Heart right ventricle (tissue), 16 donors: ENCODE data around the gene LDLRAP1. TPM values are rescaled to one million over a fixed set of nuclear protein-coding genes. Genes with fewer than 3 reads are reported as not detected.

ENCODE experiments used
- ATAC-seq, 8 donors: fragments of 200-7000 bp; cut with Tn5 transposase; one replicate each; pipeline ENCODE4 v1.9.1; 2020; ENCODE audit warnings: mild to moderate bottlenecking in 8 of 8, moderate library complexity in 8 of 8, moderate number of reproducible peaks in 1 of 8
- DNase-seq, 2 donors: peaks; one replicate each; pipeline ENCODE4 v3.0.0-alpha.2; 2020
- H3K27ac ChIP-seq, 10 donors: fragments of 200-600 bp; sonication (generic) in 2 of 10; one replicate each; pipeline versions ENCODE4 v1.5.0 to v1.8.0; 2020 to 2022; ENCODE audit warnings: mild to moderate bottlenecking in 3 of 10
- H3K27me3 ChIP-seq, 7 donors: fragments of 200-600 bp; one replicate each; pipeline ENCODE4 v1.8.0; 2021 to 2022; ENCODE audit warnings: mild to moderate bottlenecking in 2 of 7
- H3K36me3 ChIP-seq, 9 donors: fragments of 200-600 bp; sonication (generic) in 1 of 9; one replicate each; pipeline versions ENCODE4 v1.5.0 to v1.8.0; 2020 to 2022; ENCODE audit warnings: mild to moderate bottlenecking in 2 of 9
- H3K4me1 ChIP-seq, 9 donors: fragments of 200-600 bp; sonication (generic) in 1 of 9; one replicate each; pipeline versions ENCODE4 v1.5.0 to v1.8.0; 2020 to 2022; ENCODE audit warnings: mild to moderate bottlenecking in 4 of 9
- H3K4me3 ChIP-seq, 10 donors: fragments of 200-600 bp; sonication (generic) in 2 of 10; one replicate each; pipeline versions ENCODE4 v1.5.0 to v1.8.0; 2020 to 2022; ENCODE audit warnings: mild to moderate bottlenecking in 7 of 10, moderate library complexity in 2 of 10
- H3K9me3 ChIP-seq, 11 donors: fragments of 200-600 bp in 10 of 11; sonication (generic) in 2 of 11; one replicate each; pipeline versions ENCODE4 v1.5.0 to v1.8.0; 2013 to 2022; ENCODE audit warnings: mild to moderate bottlenecking in 2 of 11, control low read depth in 1 of 11, moderate library complexity in 1 of 11
- WGBS, 2 donors: extraction: QIAGEN DNeasy Blood & Tissue Kit; methylation state at CpG; one replicate each; pipeline ENCODE4 v1.1.7; 2013; ENCODE audit warnings: inconsistent platforms in 1 of 2; 5-methylcytosine and 5-hydroxymethylcytosine counted together
- intact Hi-C, 10 donors: fragments of 100-400 bp; cut with DNase I; formaldehyde crosslinking; loops; one replicate each; pipeline versions ENCODE4 v1.11.1 to v1.14.2; 2022
- polyA plus RNA-seq, 2 donors: library from polyadenylated mRNA; stranded (reverse); fragments of 200-250 nt; gene quantifications; one replicate each; pipeline ENCODE4 v1.2.3, GENCODE V29; 2013
- total RNA-seq, 10 donors: library from RNA; stranded (reverse); fragmentation: NEBNext Ultra II Directional in 3 of 10; extraction: Animal tissue kit (Norgen Biotek cat#: 25700) in 3 of 10; gene quantifications; one replicate each; pipeline versions ENCODE4 v1.2.1 to v1.2.4, GENCODE V29; 2021 to 2023
- TF ChIP-seq, protein P1 (sequence below), 9 donors: fragments of 200-600 bp; sonication (generic) in 2 of 9; IDR thresholded peaks; one replicate each; pipeline versions ENCODE4 v1.5.0 to v1.8.0; 2021 to 2022; ENCODE audit warnings: antibody characterized with exemption in 9 of 9, mild to moderate bottlenecking in 5 of 9, moderate library complexity in 1 of 9
- donor health status: Arrhythmogenic right ventricular cardiomyopathy.
- donor health status: ischemic (EF 13 %, LVEDD 7.1; RV severe dilation, severe dysfunction).
- donor health status: healthy with polysubstance abuse.
- donor health status: DM: no; HTN: yes; CAD: no.
- donor health status: DM: no; HTN: no; CAD: no.
- donor health status: ischemic (EF 25% LVEDD 6.9; RV normal size, moderate dysfunction).
- donor health status: ischemic (EF 25% LVEDD 5.7; RV mildly dilated, moderate dysfunction).
- donor health status: healthy.
- donor health status: DM: yes; HTN: yes; CAD: no.
- donor health status: Ischemic cardiomyopathy.
- donor health status: ischemic (EF 35%, LVEDD 5.7; RV mildly dilated, moderate dysfunction).
- donor health status: nonischemic (EF 11% LVEDD 7.7; RV severe dilation, severe dysfunction).
- donor health status: DM: yes; HTN: yes; CAD: no.
- donor health status: PGD.
- donor health status: ischemic (EF 29% LVEDD 5.4; RV normal size, mild dysfunction).
- donor health status: nonischemic (EF 23%, LVEDD 6.1; RV moderate dilation, normal function).

Gene LDLRAP1
- total and polyA plus RNA-seq, 12 donors: 8.5 to 16.1 (median 10.3) TPM

DNA sequence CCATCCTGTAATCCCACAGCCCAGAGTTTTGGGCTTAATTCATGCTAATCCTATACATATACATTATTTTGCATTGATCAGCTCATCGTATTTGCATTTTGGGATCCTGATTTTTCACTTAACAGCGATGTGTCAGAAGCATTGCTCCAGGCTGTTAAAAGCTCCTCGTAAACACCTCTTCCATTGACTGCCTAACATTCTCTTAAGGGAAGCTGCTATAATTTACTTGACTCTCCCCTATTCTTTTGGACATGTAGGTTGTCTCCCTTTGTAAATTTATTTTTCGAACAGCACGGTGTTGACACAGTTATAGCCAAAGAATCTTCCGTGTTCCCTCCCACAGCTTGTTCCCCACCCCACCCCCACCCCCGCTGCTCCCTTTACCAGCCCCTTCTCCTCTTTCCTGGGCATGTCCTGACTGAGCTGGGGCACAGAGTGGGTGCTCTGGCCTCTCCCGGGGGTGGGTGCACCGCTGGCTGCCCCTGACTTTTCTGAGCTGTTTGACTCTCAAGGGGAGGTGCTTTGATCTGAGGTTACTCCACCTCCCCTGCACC, 22.8 kb downstream of the LDLRAP1 start:
- DNase-seq (no peak), ATAC-seq (peak in 3 of 8 donors; percentile 0 to 1 (median 1))
- Histone ChIP-seq H3K27me3 (no peaks in the 10 kb centered on the region), H3K27ac (peak overlapping the region in 9 of 10 donors; percentile 58 to 87 (median 75)), H3K4me1 (peaks cover 17 to 64% (median 46%) of the 10 kb centered on the region in 9 donors), H3K36me3 (peaks cover 0 to 47% (median 21%) of the 10 kb centered on the region in 9 donors), H3K4me3 (no peak overlapping the region), H3K9me3 (no peaks in the 10 kb centered on the region)
- 70 to 73% methylated on average over 9 of the region's 9 CpGs for WGBS, 2 donors
- TF ChIP-seq, protein P1, sequence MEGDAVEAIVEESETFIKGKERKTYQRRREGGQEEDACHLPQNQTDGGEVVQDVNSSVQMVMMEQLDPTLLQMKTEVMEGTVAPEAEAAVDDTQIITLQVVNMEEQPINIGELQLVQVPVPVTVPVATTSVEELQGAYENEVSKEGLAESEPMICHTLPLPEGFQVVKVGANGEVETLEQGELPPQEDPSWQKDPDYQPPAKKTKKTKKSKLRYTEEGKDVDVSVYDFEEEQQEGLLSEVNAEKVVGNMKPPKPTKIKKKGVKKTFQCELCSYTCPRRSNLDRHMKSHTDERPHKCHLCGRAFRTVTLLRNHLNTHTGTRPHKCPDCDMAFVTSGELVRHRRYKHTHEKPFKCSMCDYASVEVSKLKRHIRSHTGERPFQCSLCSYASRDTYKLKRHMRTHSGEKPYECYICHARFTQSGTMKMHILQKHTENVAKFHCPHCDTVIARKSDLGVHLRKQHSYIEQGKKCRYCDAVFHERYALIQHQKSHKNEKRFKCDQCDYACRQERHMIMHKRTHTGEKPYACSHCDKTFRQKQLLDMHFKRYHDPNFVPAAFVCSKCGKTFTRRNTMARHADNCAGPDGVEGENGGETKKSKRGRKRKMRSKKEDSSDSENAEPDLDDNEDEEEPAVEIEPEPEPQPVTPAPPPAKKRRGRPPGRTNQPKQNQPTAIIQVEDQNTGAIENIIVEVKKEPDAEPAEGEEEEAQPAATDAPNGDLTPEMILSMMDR (IDR thresholded peaks at IDR 0.05): no peak
- intact Hi-C loops: no loop called here

DNA sequence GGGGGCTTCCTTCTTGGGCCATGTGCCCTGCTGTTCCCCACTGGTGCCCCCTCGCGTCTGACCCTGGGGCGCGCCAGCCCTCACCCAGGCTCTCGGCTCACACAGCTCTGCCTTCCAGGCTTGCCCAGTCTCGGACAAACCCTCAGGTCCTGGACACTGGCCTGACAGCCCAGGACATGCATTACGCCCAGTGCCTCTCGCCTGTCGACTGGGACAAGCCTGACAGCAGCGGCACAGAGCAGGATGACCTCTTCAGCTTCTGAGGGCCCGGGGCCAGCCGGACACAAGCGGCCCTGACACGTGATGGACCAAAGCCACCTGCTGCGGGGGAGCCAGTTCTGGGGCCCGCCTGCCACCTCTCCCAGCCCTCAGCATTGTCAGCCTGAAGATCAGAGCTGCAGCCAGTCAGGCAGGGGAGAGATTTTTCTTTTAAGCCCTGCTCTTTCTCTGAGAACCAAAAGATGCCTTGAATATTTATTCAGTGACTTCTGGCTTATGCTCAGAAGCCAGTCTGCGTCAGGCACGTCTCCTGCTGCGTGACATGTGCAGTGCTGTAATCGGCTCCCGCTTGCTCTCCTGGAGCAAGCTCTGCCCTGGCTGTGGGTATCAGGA, 23.4 kb downstream of the LDLRAP1 start:
- no peaks in the 10 kb centered on the region for H3K9me3 ChIP-seq
- peaks cover 17 to 58% (median 40%) of the 10 kb centered on the region in 9 donors for H3K4me1 ChIP-seq
- H3K27me3 ChIP-seq: no peaks in the 10 kb centered on the region
- ATAC-seq (peak; percentile 40 to 77 (median 66)), DNase-seq (peak; percentile 68)
- TF ChIP-seq, protein P1 (IDR thresholded peaks at IDR 0.05): peak in 3 of 9 donors; percentile 8 to 14 (median 12)
- intact Hi-C loops: no loop called here
- 50 to 57% methylated on average over 21 of the region's 21 CpGs for WGBS, 2 donors
- H3K36me3 ChIP-seq: peaks cover 0 to 42% (median 21%) of the 10 kb centered on the region in 9 donors
- H3K4me3 ChIP-seq: no peak overlapping the region
- peak overlapping the region; percentile 8 to 87 (median 74) for H3K27ac ChIP-seq

DNA sequence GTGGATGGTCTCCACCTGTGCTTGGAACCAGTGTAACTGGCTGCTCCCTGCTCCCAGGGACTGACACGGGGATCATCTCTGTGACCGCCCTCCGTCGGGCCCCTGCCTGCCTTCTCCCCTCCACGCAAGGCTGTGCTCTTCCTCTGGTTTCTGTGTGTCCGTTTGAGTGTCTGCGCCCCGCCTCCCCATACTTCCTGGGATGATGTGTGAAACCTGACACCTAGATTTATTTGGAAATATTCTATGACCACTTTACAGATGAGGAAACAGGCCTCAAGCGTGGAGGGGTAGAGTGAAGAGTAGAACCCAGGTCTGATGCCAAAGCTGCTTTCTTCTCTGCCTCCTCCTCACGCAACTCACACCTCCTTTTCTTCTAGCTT, 24.3 kb downstream of the LDLRAP1 start:
- Histone ChIP-seq H3K4me1 (peaks cover 17 to 56% (median 36%) of the 10 kb centered on the region in 9 donors), H3K9me3 (no peaks in the 10 kb centered on the region), H3K27me3 (no peaks in the 10 kb centered on the region), H3K36me3 (peaks cover 0 to 34% (median 20%) of the 10 kb centered on the region in 9 donors), H3K27ac (peak overlapping the region in 9 of 10 donors; percentile 52 to 87 (median 75)), H3K4me3 (no peak overlapping the region)
- TF ChIP-seq, protein P1 (IDR thresholded peaks at IDR 0.05): no peak
- ATAC-seq: no peak
- no peak for DNase-seq
- intact Hi-C loops: no loop called here
- WGBS, 2 donors: 81 to 85% methylated on average over 10 of the region's 10 CpGs

DNA sequence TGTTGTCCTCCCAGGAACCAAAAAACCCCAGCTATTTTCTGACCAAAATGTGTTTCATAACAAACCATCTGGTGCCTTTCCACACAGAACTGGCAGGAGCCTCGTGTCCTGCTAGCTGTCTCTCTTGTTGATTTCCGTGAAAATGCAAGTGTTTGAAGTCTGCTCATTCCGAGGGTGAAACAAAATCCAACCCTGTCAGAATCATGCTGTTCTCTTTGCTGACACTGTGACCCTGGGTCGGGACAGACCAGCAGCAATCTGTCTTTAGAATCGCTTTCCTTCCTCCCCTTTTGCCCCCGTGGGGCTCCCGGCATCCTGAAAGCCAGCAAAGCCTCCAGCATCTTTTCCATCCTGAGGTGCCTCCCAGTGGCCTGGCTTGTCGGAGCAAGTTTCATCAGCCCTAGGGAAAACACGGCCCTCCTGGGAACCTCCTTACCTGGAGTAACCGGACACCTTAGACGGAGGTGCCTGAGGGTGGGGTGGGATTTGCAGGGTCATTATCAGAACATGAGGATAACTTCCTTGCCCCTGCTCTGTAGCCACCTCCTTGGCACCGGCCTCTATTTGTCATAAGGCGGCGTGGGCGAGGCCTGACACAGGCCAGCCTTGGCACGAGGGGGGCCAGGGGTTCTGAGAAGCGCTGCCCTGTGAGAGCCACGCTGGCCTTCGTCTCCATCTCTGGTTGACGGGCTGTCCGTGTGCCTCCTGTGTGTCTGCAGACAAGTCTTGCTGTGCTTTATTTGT, 24.9 kb downstream of the LDLRAP1 start:
- Histone ChIP-seq H3K9me3 (no peaks in the 10 kb centered on the region), H3K4me3 (no peak overlapping the region), H3K4me1 (peaks cover 17 to 62% (median 36%) of the 10 kb centered on the region in 9 donors), H3K36me3 (peaks cover 0 to 28% (median 17%) of the 10 kb centered on the region in 9 donors), H3K27me3 (no peaks in the 10 kb centered on the region), H3K27ac (peak overlapping the region in 8 of 10 donors; percentile 58 to 87 (median 78))
- WGBS, 2 donors: 61 to 63% methylated on average over 21 of the region's 21 CpGs
- no peak for DNase-seq
- intact Hi-C loops: no loop called here
- ATAC-seq: peak in 5 of 8 donors; percentile 1 to 21 (median 20)
- TF ChIP-seq, protein P1 (IDR thresholded peaks at IDR 0.05): no peak
